Left lung (tissue), 10 donors: ENCODE results near the gene SLC22A5. TPM values are rescaled to one million over a fixed set of nuclear protein-coding genes. Genes with fewer than 3 reads are reported as not detected.
A peak's percentile ranks its signal among the peaks of the same experiment; 100 is the strongest.

Source experiments
- ATAC-seq: fragments of 200-7000 bp; cut with Tn5 transposase; one replicate; pipeline ENCODE4 v1.9.1; 2020; ENCODE audit warnings: moderate library complexity
- DNase-seq, 4 donors: peaks; one replicate each; pipeline ENCODE4 v3.0.0-alpha.2; 2013 to 2020
- H3K27ac ChIP-seq, 2 donors: fragments of 200-600 bp; sonication (generic) in 1 of 2; one replicate each; pipeline versions ENCODE4 v1.5.0 to v1.8.0; 2020 to 2021
- H3K27me3 ChIP-seq, 2 donors: fragments of 200-600 bp; sonication (generic) in 1 of 2; one replicate each; pipeline versions ENCODE4 v1.5.0 to v1.8.0; 2020 to 2021
- H3K36me3 ChIP-seq, 2 donors: fragments of 200-600 bp; sonication (generic) in 1 of 2; one replicate each; pipeline versions ENCODE4 v1.5.0 to v1.8.0; 2020 to 2021
- H3K4me1 ChIP-seq, 2 donors: fragments of 200-600 bp; one replicate each; pipeline ENCODE4 v1.8.0; 2021
- H3K4me3 ChIP-seq, 2 donors: fragments of 200-600 bp; sonication (generic) in 1 of 2; one replicate each; pipeline versions ENCODE4 v1.5.0 to v1.8.0; 2020 to 2021; ENCODE audit warnings: mild to moderate bottlenecking in 1 of 2
- H3K9me3 ChIP-seq, 2 donors: fragments of 200-600 bp; sonication (generic) in 1 of 2; one replicate each; pipeline versions ENCODE4 v1.5.0 to v1.8.0; 2020 to 2021
- intact Hi-C, 2 donors: fragments of 100-400 bp; cut with DNase I; formaldehyde crosslinking; loops; one replicate each; pipeline versions ENCODE4 v1.11.2 to v1.14.2; 2022
- polyA plus RNA-seq, 6 donors: library from polyadenylated mRNA; unstranded; fragments of 120-200 nt; gene quantifications; one replicate each; pipeline ENCODE4 v1.2.1, GENCODE V29; 2013; ENCODE audit not compliant: insufficient read length in 6 of 6
- total RNA-seq, 2 donors: library from RNA; stranded (reverse); fragmentation: NEBNext Ultra II Directional; extraction: Animal tissue kit (Norgen Biotek cat#: 25700); gene quantifications; one replicate each; pipeline ENCODE4 v1.2.1, GENCODE V29; 2021
- TF ChIP-seq, protein P1 (sequence below), 2 donors: fragments of 200-600 bp; sonication (generic) in 1 of 2; IDR thresholded peaks; one replicate each; pipeline versions ENCODE4 v1.5.0 to v1.8.0; 2021; ENCODE audit warnings: antibody characterized with exemption in 2 of 2
- donor health status: DM: no; HTN: yes; CAD: no.
- donor health status: DM: no; HTN: no; CAD: no.

The SLC22A5 gene
- total and polyA plus RNA-seq, 8 donors = 9.5 to 17.6 (median 14.2) TPM

DNA sequence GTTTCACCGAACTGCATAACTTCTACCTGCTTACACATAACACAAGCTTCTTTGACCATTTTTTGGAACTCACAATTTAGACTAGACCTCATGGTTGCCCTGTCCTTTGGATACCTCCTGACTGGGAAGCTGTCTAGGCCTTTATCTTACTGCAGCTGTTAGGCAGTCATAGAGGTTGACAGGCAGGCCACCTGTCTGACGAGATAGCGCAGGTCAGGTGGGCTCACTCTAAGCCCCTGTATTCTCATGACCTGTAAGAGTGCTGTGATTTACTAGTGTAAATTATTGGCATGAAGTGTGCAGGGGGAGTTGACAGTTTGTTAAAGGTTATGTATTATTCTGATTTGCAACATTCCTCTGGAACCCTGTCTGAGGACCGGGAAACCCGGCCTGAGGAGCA, 46.3 kb upstream of the SLC22A5 start:
- TF ChIP-seq, protein P1, sequence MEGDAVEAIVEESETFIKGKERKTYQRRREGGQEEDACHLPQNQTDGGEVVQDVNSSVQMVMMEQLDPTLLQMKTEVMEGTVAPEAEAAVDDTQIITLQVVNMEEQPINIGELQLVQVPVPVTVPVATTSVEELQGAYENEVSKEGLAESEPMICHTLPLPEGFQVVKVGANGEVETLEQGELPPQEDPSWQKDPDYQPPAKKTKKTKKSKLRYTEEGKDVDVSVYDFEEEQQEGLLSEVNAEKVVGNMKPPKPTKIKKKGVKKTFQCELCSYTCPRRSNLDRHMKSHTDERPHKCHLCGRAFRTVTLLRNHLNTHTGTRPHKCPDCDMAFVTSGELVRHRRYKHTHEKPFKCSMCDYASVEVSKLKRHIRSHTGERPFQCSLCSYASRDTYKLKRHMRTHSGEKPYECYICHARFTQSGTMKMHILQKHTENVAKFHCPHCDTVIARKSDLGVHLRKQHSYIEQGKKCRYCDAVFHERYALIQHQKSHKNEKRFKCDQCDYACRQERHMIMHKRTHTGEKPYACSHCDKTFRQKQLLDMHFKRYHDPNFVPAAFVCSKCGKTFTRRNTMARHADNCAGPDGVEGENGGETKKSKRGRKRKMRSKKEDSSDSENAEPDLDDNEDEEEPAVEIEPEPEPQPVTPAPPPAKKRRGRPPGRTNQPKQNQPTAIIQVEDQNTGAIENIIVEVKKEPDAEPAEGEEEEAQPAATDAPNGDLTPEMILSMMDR (IDR thresholded peaks at IDR 0.05) = no peak
- Histone ChIP-seq H3K27me3 (no peaks in the 10 kb centered on the region), H3K9me3 (no peaks in the 10 kb centered on the region), H3K27ac (no peak overlapping the region), H3K4me3 (no peak overlapping the region), H3K36me3 (peaks cover 0 to 26% of the 10 kb centered on the region in 2 donors), H3K4me1 (no peaks in the 10 kb centered on the region)
- intact Hi-C loops = no loop called here
- DNase-seq (no peak), ATAC-seq (no peak)

DNA sequence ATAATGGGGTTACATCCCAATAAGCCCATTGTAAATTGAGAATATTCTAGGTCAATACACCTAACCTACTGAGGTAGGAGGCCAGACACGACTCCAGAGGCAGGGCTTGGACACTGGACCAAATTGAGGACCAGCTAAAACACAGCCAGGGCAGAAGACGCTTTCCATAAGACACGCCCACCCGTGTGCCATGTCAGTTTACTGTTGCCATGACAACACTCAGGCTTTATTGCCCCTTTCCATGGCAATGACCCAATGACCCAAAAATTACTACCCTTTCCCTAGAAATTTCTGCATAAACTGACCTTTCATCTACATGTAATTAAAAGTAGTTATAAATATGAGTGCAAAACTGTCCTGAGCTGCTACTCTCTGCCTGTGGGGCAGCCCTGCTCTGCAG, 43.8 kb upstream of the SLC22A5 start:
- no peak overlapping the region for H3K27ac ChIP-seq
- ATAC-seq = no peak
- H3K36me3 ChIP-seq = peaks cover 0 to 45% of the 10 kb centered on the region in 2 donors
- no peaks in the 10 kb centered on the region for H3K27me3 ChIP-seq
- no peaks in the 10 kb centered on the region for H3K9me3 ChIP-seq
- no peaks in the 10 kb centered on the region for H3K4me1 ChIP-seq
- DNase-seq = no peak
- no peak overlapping the region for H3K4me3 ChIP-seq
- intact Hi-C loops = no loop called here
- TF ChIP-seq, protein P1 (IDR thresholded peaks at IDR 0.05) = no peak

DNA sequence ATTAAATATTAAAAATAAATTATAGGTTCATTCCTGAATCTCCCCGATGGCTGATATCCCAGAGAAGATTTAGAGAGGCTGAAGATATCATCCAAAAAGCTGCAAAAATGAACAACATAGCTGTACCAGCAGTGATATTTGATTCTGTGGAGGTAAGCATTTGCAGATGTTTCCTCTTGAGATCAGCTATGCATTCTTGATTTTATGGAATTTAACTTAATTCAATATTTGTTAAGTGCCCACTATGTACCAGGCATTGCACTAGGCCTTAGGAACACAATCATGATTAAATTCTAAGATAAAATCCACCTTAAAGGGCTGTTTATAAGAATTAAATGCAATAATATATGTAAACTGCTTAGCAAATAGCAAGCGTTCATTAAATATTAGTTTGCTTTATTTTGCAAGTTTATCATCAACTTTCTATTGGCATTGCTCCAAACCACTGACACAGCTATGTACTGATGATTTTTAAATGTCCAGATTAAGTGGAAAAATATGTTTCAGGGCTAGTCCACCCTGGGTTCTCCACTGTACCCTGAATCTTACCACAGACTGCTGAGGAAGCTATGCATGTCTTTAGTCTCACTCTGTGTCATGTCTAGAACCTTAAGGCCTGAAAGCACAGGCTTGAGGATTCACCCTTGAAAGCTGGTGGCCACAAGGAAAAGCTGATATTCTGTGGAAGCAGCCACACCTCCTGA, 42.1 kb upstream of the SLC22A5 start:
- intact Hi-C loops = no loop called here
- DNase-seq (peak in 2 of 4 donors; percentile 15 to 30), ATAC-seq (peak; percentile 24)
- Histone ChIP-seq H3K27ac (no peak overlapping the region), H3K36me3 (peaks cover 0 to 58% of the 10 kb centered on the region in 2 donors), H3K4me3 (no peak overlapping the region), H3K9me3 (no peaks in the 10 kb centered on the region), H3K4me1 (no peaks in the 10 kb centered on the region), H3K27me3 (no peaks in the 10 kb centered on the region)
- TF ChIP-seq, protein P1 (IDR thresholded peaks at IDR 0.05) = no peak

DNA sequence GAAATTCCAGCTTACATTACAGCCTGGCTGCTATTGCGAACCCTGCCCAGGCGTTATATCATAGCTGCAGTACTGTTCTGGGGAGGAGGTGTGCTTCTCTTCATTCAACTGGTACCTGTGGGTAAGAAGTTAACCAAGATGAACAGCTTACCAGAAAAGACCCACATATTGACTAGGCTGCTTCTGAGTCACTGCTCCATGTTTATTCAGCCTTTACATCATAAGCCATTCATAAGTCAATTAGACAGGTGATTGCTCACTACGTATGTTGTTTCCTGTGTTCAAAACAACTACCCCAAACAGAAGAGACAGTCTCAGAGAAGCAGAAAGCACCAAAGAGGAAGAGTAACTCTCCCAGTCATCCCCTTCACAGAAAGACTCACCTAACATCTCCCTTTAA, 34.7 kb upstream of the SLC22A5 start:
- intact Hi-C loops = no loop called here
- H3K9me3 ChIP-seq = no peaks in the 10 kb centered on the region
- DNase-seq (no peak), ATAC-seq (no peak)
- H3K36me3 ChIP-seq = peaks cover 0 to 54% of the 10 kb centered on the region in 2 donors
- H3K4me3 ChIP-seq = no peak overlapping the region
- TF ChIP-seq, protein P1 (IDR thresholded peaks at IDR 0.05) = no peak
- no peaks in the 10 kb centered on the region for H3K4me1 ChIP-seq
- H3K27ac ChIP-seq = no peak overlapping the region
- no peaks in the 10 kb centered on the region for H3K27me3 ChIP-seq

DNA sequence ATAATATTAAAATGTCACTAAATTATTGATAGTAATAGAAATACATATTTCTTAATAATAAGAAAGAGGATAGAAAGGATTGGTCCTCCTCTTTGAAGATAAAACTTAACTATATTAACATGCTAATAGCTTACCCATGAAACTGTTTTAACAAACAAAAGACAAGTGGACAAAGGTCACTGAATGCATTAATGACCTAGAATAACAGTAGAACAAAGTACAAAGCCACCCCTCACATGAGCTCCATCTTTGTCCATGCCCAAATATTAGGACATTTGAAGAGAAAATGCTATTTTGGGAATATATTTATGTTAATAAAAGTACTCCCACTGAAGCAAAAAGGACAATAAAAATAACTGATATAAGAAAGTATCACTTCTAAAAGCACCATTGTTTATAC, 34.1 kb upstream of the SLC22A5 start:
- Histone ChIP-seq H3K27ac (no peak overlapping the region), H3K4me3 (no peak overlapping the region), H3K9me3 (no peaks in the 10 kb centered on the region), H3K4me1 (no peaks in the 10 kb centered on the region), H3K27me3 (no peaks in the 10 kb centered on the region), H3K36me3 (peaks cover 0 to 48% of the 10 kb centered on the region in 2 donors)
- intact Hi-C loops = no loop called here
- TF ChIP-seq, protein P1 (IDR thresholded peaks at IDR 0.05) = no peak
- no peak for DNase-seq
- no peak for ATAC-seq
